ENCODE measurements around the gene GALNT11.

- TF ChIP-seq, protein P1, sequence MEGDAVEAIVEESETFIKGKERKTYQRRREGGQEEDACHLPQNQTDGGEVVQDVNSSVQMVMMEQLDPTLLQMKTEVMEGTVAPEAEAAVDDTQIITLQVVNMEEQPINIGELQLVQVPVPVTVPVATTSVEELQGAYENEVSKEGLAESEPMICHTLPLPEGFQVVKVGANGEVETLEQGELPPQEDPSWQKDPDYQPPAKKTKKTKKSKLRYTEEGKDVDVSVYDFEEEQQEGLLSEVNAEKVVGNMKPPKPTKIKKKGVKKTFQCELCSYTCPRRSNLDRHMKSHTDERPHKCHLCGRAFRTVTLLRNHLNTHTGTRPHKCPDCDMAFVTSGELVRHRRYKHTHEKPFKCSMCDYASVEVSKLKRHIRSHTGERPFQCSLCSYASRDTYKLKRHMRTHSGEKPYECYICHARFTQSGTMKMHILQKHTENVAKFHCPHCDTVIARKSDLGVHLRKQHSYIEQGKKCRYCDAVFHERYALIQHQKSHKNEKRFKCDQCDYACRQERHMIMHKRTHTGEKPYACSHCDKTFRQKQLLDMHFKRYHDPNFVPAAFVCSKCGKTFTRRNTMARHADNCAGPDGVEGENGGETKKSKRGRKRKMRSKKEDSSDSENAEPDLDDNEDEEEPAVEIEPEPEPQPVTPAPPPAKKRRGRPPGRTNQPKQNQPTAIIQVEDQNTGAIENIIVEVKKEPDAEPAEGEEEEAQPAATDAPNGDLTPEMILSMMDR (IDR thresholded peaks at IDR 0.05): no peak
- no peak for TF ChIP-seq EZH2 (IDR thresholded peaks at IDR 0.05)
These were observed 104.2 kb downstream of the GALNT11 start for GRCh38 chr7:152129682-152130081.
